Fibroblast of pulmonary artery (primary cell): ENCODE results near the gene PERP.
"Not testable (repeated sequence)": the region's sequence is repeated elsewhere in the genome, so short reads cannot be mapped to it uniquely, and the experiment has no call there.

Experiments
- DNase-seq: peaks from one replicate; pipeline ENCODE4 v3.0.0-alpha.2; 2010; ENCODE audit warnings: low read depth
- H3K4me3 ChIP-seq: replicated peaks from 2 replicates; pipeline ENCODE4 v1.5.1; 2011; ENCODE audit warnings: low read depth, mild to moderate bottlenecking, control low read depth, low read length, moderate library complexity
- TF ChIP-seq, protein P1 (sequence below): IDR thresholded peaks from 2 replicates; pipeline ENCODE4 v1.5.1; 2011; ENCODE audit warnings: mild to moderate bottlenecking, control low read depth, low read length, inconsistent platforms; ENCODE audit errors: missing control alignments

PERP gene

DNA sequence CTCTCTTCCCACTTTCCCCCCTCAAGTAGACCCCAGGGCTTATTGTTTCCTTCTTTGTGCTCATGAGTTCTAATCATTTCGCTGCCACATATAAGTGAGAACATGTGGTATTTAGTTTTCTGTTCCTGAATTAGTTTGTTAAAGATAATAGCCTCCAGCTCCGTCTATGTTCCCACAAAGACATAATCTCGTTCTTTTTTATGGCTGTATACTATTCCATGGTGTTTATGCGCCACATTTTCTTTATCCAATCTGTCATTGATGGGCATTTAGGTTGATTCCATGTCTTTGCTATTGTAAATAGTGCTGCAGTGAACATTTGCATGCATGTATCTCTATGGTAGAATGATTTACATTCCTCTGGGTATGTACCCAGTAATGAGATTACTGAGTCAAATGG, 16.9 kb upstream of the PERP start:
- TF ChIP-seq, protein P1, sequence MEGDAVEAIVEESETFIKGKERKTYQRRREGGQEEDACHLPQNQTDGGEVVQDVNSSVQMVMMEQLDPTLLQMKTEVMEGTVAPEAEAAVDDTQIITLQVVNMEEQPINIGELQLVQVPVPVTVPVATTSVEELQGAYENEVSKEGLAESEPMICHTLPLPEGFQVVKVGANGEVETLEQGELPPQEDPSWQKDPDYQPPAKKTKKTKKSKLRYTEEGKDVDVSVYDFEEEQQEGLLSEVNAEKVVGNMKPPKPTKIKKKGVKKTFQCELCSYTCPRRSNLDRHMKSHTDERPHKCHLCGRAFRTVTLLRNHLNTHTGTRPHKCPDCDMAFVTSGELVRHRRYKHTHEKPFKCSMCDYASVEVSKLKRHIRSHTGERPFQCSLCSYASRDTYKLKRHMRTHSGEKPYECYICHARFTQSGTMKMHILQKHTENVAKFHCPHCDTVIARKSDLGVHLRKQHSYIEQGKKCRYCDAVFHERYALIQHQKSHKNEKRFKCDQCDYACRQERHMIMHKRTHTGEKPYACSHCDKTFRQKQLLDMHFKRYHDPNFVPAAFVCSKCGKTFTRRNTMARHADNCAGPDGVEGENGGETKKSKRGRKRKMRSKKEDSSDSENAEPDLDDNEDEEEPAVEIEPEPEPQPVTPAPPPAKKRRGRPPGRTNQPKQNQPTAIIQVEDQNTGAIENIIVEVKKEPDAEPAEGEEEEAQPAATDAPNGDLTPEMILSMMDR, result no peak
- no peak overlapping the region for H3K4me3 ChIP-seq
- no peak for DNase-seq

DNA sequence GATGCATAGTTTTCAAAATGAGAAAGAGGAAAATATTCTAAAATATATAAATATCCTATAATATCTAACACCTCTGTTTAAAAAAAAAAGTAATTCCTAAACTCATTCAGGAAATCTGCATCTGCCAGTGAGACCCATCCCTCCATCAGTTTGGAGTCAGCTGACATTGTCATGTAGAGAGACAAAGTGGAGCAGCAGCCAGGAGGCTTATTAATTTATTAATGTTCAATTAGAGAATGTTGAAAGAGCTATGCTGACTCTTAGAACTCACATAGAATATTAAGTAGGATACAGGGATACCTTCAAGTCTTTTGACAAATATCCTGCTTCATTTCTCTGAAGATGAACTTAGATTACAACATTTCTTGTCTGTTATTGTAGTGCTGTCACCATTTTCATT, 12.8 kb upstream of the PERP start:
- DNase-seq, result no peak
- H3K4me3 ChIP-seq, result no peak overlapping the region
- TF ChIP-seq, protein P1, result no peak

DNA sequence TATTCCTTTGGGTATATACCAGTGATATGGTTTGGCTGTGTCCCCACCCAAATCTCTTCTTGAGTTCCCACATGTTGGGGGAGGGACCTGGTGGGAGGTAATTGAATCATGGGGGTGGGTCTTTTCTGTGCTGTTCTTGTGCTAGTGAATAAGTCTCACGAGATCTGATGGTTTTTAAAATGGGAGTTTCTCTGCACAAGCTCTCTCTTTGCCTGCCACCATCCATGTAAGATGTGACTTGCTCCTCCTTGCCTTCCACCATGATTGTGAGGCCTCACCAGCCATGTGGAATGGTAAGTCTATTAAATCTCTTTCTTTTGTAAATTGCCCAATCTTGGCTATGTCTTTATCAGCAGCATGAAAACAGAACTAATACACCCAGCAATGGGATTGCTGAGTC, 12.0 kb upstream of the PERP start:
- not testable (repeated sequence) for H3K4me3 ChIP-seq, DNase-seq

DNA sequence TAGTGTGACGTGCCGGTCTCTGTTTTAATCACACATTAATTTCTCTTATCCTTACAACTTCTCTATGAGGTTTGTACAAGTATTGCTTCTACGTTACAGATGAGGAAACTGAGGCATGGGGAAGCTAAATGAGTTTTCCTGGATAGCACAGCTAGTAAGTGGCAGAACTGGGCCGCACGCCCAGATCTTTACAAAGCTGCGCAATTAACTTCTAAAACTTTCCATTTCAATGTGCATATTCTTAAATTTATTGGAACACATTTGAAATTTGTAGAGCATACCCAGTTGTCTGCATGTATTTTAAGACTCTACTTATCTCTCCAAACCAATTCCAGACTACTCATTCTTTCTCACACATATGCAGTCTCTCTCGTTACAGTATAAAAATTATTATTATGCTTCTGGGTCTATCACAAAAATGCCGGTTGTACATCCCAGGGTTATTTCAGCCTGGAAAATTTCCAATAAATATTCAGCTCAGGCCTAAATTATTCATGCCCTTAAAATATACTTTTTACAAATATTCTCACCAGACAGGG, 10.2 kb upstream of the PERP start:
- no peak overlapping the region for H3K4me3 ChIP-seq
- TF ChIP-seq, protein P1, result no peak
- DNase-seq, result no peak

DNA sequence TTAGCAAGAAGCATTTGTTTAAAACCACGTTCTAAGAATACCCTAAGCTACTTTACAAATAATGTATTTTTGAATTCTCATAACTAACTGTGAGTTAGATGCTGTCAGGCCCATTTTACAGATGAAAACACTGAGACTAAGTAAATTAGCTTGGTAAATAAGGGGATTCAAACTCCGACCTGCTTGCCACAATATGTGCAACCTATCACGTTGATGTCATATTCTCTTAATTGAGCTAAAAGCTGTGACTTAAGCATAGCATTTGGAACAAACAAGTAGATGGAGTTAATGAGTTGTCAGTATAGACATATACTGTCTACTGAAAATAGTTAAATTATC, 9.4 kb upstream of the PERP start:
- H3K4me3 ChIP-seq, result no peak overlapping the region
- DNase-seq, result no peak
- TF ChIP-seq, protein P1, result no peak

DNA sequence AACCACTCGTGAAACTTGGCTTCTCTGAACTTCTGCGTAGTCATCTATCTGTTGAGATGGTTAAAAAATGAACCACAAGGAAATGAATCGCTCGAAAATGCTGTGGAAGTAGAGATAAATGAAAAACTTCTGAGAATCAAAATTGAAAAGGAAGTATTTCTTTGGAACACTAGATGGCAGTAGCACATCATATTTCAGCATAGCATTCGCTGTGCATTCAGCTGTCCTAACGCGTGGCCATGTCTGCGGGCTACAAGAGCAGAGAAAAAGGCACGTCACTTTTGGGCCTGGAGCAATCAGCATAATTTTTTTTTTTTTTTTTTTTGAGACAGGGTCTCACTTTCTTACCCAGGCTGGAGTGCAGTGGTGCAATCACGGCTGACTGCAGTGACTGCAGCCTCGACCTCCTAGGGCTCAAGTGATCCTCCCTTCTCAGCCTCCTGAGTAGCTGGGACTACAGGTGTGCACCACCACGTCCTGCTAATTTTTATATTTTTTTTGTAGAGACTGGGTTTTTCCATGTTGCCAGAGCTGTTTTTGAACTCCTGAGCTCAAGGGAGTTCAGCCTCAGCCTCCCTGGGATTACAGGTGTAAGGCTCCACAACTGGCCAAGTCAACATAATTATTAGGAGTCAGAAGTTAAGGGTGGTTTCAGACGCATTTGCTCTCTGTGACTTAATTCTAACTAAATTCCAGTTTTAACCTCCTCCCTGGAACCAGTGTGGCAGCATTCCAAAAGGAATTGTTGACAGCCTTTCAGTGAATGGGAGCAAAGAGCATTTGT, 8.8 kb upstream of the PERP start:
- TF ChIP-seq, protein P1, result peak; percentile 61
- peak; percentile 85 for DNase-seq
- no peak overlapping the region for H3K4me3 ChIP-seq

DNA sequence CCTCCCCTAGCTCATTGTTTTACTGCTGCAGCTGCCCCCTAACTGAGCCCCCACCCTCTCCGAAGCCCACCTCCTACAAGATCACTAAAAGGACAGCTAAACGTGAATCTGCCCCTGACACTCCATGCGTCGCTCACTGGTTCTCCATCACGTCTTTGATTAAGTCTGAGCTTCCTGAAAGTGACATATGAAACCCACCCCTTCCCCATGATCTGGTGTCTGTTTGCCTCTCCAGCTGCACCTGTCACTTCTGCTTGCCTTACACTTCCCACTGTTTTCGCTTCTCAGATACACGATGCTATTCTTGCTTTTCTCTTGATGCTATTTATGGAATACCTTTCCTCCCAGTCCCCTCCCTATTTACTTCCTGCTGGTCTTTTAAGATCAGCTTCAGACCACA, 8.0 kb upstream of the PERP start:
- TF ChIP-seq, protein P1, result no peak
- DNase-seq, result no peak
- H3K4me3 ChIP-seq, result no peak overlapping the region
